B cell (primary cell): ENCODE measurements around the gene RBM39. TPM values are rescaled to one million over a fixed set of nuclear protein-coding genes. Genes with fewer than 3 reads are reported as not detected.
A peak's percentile ranks its signal among the peaks of the same experiment; 100 is the strongest.

Experiments
- ATAC-seq: fragments of 200-7000 bp; cut with Tn5 transposase; one replicate; pipeline ENCODE4 v1.10.0; 2021; ENCODE audit warnings: low read depth, mild to moderate bottlenecking, moderate number of reproducible peaks, moderate library complexity
- CTCF ChIA-PET: fragments of 350-600 bp; sonication (Branson Sonifier 250); formaldehyde crosslinking; loops from one replicate; lab custom pipeline; 2021; ENCODE audit warnings: antibody characterized with exemption, inconsistent platforms; lab: Charles Lee
- POLR2A ChIA-PET: fragments of 350-600 bp; sonication (Branson Sonifier 250); formaldehyde crosslinking; loops from one replicate; lab custom pipeline; 2021; ENCODE audit warnings: antibody characterized with exemption; lab: Charles Lee
- DNase-seq: peaks from one replicate; pipeline ENCODE4 v3.0.0; 2013
- H2AFZ ChIP-seq: 2 replicates; pipeline ENCODE4 v1.6.1; 2012; ENCODE audit warnings: mild to moderate bottlenecking, low read depth, low read length; ENCODE audit not compliant: insufficient read depth, poor library complexity, severe bottlenecking
- H3K27ac ChIP-seq, 2 donors: 1 replicate in 1 of 2; 2 replicates in 1 of 2; pipeline ENCODE4 v1.5.1; 2012 to 2013; ENCODE audit warnings: low read length in 2 of 2, mild to moderate bottlenecking in 2 of 2, moderate library complexity in 1 of 2
- H3K27me3 ChIP-seq, 4 experiments: fragments of 200-600 bp in 1 of 4; sonication (generic) in 1 of 4; replicated peaks in 1 of 4; 1 replicate in 2 of 4; 2 replicates in 2 of 4; pipeline versions ENCODE4 v1.6.1 to v1.7.0; 2013 to 2016; ENCODE audit warnings: low read length in 3 of 4, mild to moderate bottlenecking in 2 of 4, mixed read lengths in 1 of 4, moderate library complexity in 1 of 4; ENCODE audit not compliant: insufficient read depth in 4 of 4, control insufficient read depth in 3 of 4; ENCODE audit errors: control extremely low read depth in 1 of 4
- H3K36me3 ChIP-seq, 2 experiments: replicated peaks in 1 of 2; 1 replicate in 1 of 2; 2 replicates in 1 of 2; pipeline versions ENCODE4 v1.6.1 to v1.7.1; 2013; ENCODE audit warnings: low read length in 1 of 2; ENCODE audit not compliant: insufficient read depth in 2 of 2, control insufficient read depth in 1 of 2; ENCODE audit errors: control extremely low read depth in 1 of 2, extremely low read depth in 1 of 2
- H3K4me1 ChIP-seq, 2 donors: fragments of 200-600 bp in 1 of 2; sonication (generic) in 1 of 2; 1 replicate in 1 of 2; 2 replicates in 1 of 2; pipeline versions ENCODE4 v1.5.1 to v1.6.1; 2013 to 2017; ENCODE audit warnings: low read length in 2 of 2; ENCODE audit not compliant: control insufficient read depth in 2 of 2, insufficient read depth in 2 of 2
- H3K4me2 ChIP-seq: replicated peaks from 2 replicates; pipeline ENCODE3; 2012; ENCODE audit warnings: mild to moderate bottlenecking, low read depth, low read length; ENCODE audit not compliant: poor library complexity, severe bottlenecking
- H3K4me3 ChIP-seq, 5 experiments: fragments of 200-600 bp in 1 of 5; sonication (generic) in 1 of 5; 1 replicate in 3 of 5; 2 replicates in 2 of 5; pipeline versions ENCODE4 v1.5.1 to v1.7.0; 2011 to 2016; ENCODE audit warnings: low read length in 4 of 5, mild to moderate bottlenecking in 4 of 5, low read depth in 2 of 5, control low read depth in 1 of 5, moderate library complexity in 1 of 5; ENCODE audit not compliant: insufficient read depth in 1 of 5; ENCODE audit errors: control extremely low read depth in 1 of 5, extremely low read depth in 1 of 5
- H3K79me2 ChIP-seq: fragments of 200-600 bp; sonication (generic); one replicate; pipeline ENCODE4 v1.6.0; 2016; ENCODE audit warnings: low read length; ENCODE audit not compliant: control insufficient read depth, insufficient read depth
- H3K9ac ChIP-seq: fragments of 200-600 bp; sonication (generic); 2 replicates; pipeline ENCODE4 v1.6.1; 2017; ENCODE audit warnings: mild to moderate bottlenecking, low read length, moderate library complexity
- H3K9me3 ChIP-seq, 3 donors: one replicate each; pipeline versions ENCODE4 v1.6.1 to v1.7.1; 2013; ENCODE audit warnings: low read length in 2 of 3; ENCODE audit not compliant: control insufficient read depth in 2 of 3, insufficient read depth in 1 of 3; ENCODE audit errors: control extremely low read depth in 1 of 3
- H4K20me1 ChIP-seq: 2 replicates; pipeline ENCODE4 v1.6.0; 2012; ENCODE audit warnings: mild to moderate bottlenecking, low read length; ENCODE audit not compliant: insufficient read depth, control insufficient read depth, poor library complexity, severe bottlenecking
- H3K27ac Mint-ChIP-seq: one replicate; pipeline ENCODE4 v1.8.0; 2021; ENCODE audit warnings: mixed read lengths
- H3K27me3 Mint-ChIP-seq: one replicate; pipeline ENCODE4 v1.8.0; 2021; ENCODE audit warnings: mixed read lengths
- H3K4me1 Mint-ChIP-seq: one replicate; pipeline ENCODE4 v1.8.0; 2021; ENCODE audit warnings: mixed read lengths
- H3K4me3 Mint-ChIP-seq: one replicate; pipeline ENCODE4 v1.8.0; 2021; ENCODE audit warnings: mixed read lengths
- H3K9me3 Mint-ChIP-seq: one replicate; pipeline ENCODE4 v1.8.0; 2022; ENCODE audit warnings: mixed read lengths; ENCODE audit not compliant: insufficient read depth
- EZH2 ChIP-seq: IDR thresholded peaks from 2 replicates; pipeline ENCODE4 v1.6.1; 2012; ENCODE audit warnings: borderline replicate concordance, low read depth, mild to moderate bottlenecking, moderate library complexity, low read length; ENCODE audit not compliant: insufficient read depth, poor library complexity, severe bottlenecking
- WGBS: methylation state at CpG from one replicate; pipeline ENCODE4 v1.1.5; 2013; ENCODE audit warnings: missing lambda C conversion rate; ENCODE audit not compliant: insufficient coverage; 5-methylcytosine and 5-hydroxymethylcytosine counted together
- intact Hi-C: fragments of 100-400 bp; cut with micrococcal nuclease; formaldehyde crosslinking; loops from one replicate; pipeline ENCODE4 v1.10.0; 2022
- polyA plus RNA-seq: library from polyadenylated mRNA; depleted of rRNA; stranded (reverse); fragments of >200 nt; gene quantifications from 2 replicates; pipeline ENCODE4 v1.2.3, GENCODE V29; 2012
- total RNA-seq, 2 donors: library from RNA; stranded (reverse); fragments of 120-200 nt in 1 of 2; gene quantifications; 1 replicate in 1 of 2; 2 replicates in 1 of 2; pipeline versions ENCODE4 v1.2.3 to v1.2.4, GENCODE V29; 2013 to 2022
- TF ChIP-seq, protein P1 (sequence below): fragments of 200-600 bp; IDR thresholded peaks from one replicate; pipeline ENCODE4 v1.8.0; 2022; ENCODE audit warnings: antibody characterized with exemption, mild to moderate bottlenecking

Gene RBM39
- total and polyA plus RNA-seq, 2 donors (not counting 1 experiment from before 2014, with no cell fraction given): 217 to 689 TPM

DNA sequence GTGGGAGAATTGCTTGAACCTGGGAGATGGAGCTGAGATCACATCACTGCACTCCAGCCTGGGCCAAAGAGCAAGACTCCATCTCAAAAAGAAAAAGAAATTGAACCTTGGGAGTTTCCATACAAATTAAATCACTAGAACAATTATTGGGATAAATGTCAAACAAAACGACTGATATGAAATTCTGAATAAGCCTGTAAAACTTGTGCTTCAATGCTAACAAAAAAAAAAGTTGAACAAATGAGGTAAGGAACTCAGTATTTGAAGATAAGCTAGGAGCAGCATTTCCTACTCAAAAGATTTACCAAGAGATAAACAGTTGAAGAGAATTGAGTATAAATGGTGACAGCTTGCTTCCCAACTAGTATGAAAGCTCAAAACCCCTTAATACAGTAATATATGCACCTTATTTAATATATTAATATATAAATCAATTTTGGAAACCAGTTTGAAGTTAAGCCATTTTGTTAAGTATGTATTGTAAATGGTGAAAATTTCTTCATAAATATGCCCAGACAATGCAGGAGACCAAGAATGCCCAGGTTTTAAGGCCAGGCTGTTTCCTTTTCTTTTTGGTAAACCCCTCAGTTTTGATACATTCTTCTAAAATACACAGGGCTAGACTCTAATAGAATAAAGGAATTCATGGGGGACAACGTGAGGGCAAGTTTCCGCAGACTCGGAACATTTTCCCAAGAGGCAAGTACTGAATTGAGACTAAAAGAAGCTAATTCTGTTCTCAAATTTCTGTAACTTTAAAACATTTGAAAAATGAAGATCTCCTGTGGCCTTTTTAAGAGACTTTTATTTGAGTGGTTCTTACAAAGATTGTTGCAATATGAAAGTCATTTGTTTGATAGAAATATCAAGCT, 39.0 kb downstream of the RBM39 start:
- no peak overlapping the region for H3K9ac ChIP-seq
- peaks cover 25% of the 10 kb centered on the region for H3K79me2 ChIP-seq
- ATAC-seq (no peak), DNase-seq (peak; percentile 18)
- H4K20me1 ChIP-seq: peaks cover 32% of the 10 kb centered on the region
- Mint-ChIP-seq H3K4me3 (no peak overlapping the region), H3K27ac (peak overlapping the region; percentile 37), H3K9me3 (no peaks in the 10 kb centered on the region), H3K27me3 (no peaks in the 10 kb centered on the region), H3K4me1 (peaks cover 24% of the 10 kb centered on the region)
- CTCF ChIA-PET: interaction anchor here (1.0 to 1.6 kb wide), 4 partner anchors 9 to 239 kb away, joined by 3 to 5 read pairs (median 4); no protein-coding TSS in a partner anchor
- intact Hi-C loops: no loop called here
- no peak overlapping the region for H3K4me2 ChIP-seq
- H3K4me1 ChIP-seq: peaks cover 14 to 17% of the 10 kb centered on the region in 2 donors
- H3K36me3 ChIP-seq: peaks cover 17 to 57% of the 10 kb centered on the region in 2 experiments
- H3K27ac ChIP-seq: no peak overlapping the region
- no peaks in the 10 kb centered on the region for H3K9me3 ChIP-seq
- POLR2A ChIA-PET: interaction anchor here (0.6 to 1.0 kb wide), 2 partner anchors 39 to 290 kb away, joined by 3 to 5 read pairs; partner anchors contain the start of gene RBM39
- no peak overlapping the region for H3K4me3 ChIP-seq
- no peak for TF ChIP-seq EZH2
- TF ChIP-seq, protein P1, sequence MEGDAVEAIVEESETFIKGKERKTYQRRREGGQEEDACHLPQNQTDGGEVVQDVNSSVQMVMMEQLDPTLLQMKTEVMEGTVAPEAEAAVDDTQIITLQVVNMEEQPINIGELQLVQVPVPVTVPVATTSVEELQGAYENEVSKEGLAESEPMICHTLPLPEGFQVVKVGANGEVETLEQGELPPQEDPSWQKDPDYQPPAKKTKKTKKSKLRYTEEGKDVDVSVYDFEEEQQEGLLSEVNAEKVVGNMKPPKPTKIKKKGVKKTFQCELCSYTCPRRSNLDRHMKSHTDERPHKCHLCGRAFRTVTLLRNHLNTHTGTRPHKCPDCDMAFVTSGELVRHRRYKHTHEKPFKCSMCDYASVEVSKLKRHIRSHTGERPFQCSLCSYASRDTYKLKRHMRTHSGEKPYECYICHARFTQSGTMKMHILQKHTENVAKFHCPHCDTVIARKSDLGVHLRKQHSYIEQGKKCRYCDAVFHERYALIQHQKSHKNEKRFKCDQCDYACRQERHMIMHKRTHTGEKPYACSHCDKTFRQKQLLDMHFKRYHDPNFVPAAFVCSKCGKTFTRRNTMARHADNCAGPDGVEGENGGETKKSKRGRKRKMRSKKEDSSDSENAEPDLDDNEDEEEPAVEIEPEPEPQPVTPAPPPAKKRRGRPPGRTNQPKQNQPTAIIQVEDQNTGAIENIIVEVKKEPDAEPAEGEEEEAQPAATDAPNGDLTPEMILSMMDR: no peak
- no peaks in the 10 kb centered on the region for H3K27me3 ChIP-seq
- no peak overlapping the region for H2AFZ ChIP-seq
- no CpG with 5 or more reads among the region's 4 CpGs for WGBS
